ENCODE data around the gene PDGFB.
"Not testable (repeated sequence)": the region's sequence is repeated elsewhere in the genome, so short reads cannot be mapped to it uniquely, and the experiment has no call there.

The PDGFB gene

DNA sequence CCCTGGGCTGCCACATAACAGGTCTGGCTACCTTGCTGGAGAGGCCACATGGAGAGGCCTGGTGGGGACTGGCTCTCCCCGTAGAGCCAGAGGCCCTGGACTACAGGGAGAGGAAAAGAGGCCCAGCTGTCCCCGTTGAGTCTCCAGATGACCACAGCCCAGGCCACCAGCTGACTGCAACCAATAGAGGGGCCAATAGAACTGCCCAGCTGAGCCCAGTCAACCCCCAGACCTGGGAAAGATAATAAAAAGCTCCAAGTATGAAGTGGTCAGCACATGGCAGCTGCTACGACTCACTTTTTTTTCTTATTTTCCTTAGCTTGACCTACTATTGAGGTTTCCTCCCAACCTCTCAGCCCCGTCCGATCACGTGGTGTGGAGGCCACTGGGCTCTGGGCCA, 18.4 kb downstream of the PDGFB start:
- DNase-seq (ENCODE audit: low read depth): no peak

DNA sequence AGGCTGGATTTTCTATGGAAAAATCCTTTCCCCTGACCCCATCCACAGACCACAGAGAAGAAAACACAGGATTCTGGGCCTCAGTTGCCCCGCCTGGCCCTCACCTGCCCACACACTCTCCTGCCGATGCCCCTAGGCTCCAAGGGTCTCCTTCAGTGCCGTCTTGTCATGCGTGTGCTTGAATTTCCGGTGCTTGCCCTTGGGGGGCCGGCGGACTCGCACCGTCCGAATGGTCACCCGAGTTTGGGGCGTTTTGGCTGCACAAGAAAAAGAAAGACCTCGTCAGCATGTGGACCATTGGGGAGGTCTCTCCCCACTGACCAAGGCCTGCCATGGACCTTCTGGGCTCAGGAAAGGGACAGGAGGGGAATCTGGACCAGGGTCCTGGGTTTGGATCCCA, 19.2 kb downstream of the PDGFB start:
- DNase-seq (ENCODE audit: low read depth): no peak

DNA sequence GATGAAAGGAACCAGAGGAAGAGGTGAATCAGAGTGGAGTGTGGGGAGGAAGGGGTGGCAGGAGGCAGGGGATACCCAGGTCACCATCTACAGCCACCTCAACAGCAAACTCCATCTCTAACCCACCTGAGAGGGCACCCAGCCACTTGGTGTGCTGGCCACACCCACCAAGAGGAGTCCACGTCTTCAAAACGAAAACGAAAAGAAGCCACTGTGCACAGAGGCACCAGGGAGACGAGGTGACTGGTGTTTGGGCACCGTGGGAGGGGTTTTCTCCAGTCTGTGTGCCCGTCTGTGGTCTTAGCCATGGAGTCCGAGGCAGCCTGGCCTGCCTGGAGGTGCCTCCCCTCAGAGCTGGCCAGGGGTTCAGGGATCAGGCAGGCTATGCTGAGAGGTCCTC, 20.2 kb downstream of the PDGFB start:
- no peak for DNase-seq (ENCODE audit: low read depth)

DNA sequence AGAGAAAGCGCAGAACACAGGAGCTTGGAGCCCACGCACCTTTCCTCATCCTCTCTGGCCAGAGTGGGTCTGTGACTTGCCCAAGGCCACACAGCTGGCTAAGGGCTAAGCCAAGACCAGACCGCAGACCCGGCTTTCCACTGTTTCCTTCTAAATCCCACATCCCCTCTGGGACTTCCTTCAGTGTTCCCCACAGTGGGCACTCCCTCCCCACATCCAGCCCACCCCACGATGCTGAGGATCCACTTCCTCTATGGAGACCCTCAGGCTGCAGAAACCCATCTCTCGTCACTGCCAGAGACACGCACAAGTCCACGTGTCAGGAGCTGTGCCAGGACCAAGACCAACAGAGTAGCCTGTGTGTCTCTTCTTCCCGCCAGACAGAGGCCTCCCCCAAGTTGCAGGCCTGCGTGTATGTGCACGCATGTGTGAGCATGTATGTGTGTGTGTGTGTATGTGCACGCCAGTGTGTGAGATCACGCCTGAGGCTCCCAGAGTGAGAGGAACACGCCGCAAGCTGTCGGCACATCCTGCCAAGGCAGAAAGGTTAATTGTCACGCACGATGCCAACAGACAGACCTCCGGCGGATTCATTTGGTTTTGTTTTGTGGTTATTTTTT, 21.6 kb downstream of the PDGFB start:
- no peak for DNase-seq (ENCODE audit: low read depth)

DNA sequence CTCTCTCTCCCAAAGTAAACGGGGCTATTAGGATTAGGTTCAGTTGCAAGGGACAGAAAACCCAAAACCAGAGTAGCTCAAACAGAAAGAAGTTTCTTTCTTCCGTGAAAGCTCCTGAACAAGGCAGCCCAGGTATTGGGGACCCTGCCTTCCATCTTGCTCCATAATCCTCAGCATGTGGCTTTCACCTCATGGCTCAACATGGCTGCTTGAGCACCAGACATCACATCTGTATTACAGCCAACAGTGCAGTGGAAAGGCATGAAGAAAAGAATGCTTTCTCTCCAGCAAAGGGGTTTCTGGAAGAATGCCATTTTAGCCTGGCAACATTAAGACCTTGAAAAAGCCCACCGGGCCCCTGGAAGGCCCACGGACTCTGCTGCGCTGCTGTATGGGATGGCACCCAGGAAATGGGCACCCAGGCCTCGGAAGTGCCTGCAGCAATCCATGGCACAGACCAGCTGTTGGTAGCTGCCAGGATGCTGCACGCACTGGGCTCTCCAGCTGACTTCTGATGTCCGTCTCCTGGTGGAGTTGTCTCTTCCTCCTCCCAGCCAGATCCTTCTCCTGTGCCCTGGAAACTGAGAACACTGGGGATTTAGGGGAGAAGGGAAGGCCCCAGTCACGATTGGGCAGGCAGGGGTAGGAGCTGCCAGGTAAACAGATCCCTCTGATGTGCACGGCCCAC, 22.6 kb downstream of the PDGFB start:
- no peak for DNase-seq (ENCODE audit: low read depth)

DNA sequence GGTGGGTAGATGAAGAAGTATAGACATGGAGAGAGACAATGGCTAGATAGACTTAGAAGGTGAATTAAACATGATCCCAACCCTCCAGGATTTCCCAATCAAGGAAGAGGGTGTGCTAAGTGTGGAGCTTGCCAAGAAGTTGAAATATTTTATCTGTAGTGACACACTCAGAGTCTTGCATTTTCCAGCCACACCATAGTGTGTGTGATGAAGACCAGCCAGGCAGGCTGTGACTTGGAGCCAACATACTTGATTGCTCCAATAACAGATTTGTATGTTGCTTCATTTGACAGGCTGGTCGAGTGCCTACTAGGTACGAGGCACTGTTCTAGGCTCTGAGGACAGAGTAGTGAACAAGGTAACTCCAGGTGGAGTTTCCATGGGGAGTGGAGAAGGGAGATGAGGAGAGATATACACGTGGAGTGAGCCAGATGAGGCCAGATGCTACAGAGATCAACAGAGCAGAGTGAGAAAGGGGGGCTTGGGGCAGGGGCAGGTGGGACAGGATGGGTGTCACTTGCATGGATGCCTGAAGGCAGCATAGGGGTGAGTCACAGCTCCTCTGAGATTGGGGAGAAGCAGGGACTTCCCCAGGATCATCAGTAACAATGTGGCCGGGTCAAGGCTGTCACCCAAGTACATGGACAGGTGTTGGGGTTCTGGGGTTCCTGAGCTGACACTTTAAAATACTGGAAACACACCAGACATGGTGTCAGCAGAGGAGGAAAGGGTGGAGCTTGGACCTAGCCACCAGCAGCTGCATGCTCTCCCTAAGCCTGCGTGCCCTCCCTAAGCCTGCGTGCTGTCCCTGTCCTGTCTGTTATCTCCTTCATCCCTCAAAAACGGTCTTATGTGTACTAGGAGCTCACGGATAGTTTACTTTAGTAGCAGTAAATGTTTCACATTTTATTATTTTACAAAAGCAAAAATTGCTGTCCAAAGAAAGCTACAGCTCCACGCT, 23.6 kb downstream of the PDGFB start:
- peak; percentile 21 for DNase-seq (ENCODE audit: low read depth)

DNA sequence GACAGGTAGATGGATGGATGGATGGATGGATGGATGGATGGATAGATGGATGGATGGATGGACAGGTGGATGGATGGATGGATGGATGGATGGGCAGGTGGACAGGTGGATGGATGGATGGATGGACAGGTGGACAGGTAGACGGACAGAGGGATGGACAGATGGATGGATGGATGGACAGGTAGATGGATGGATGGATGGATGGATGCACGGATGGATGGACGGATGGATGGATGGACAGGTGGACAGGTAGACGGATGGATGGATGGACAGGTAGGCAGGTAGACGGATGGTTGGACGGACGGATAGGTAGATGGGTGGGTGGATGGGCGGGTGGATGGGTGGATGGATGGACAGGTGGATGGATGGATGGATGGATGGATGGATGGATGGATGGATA, 24.3 kb downstream of the PDGFB start:
- DNase-seq (ENCODE audit: low read depth): no peak

DNA sequence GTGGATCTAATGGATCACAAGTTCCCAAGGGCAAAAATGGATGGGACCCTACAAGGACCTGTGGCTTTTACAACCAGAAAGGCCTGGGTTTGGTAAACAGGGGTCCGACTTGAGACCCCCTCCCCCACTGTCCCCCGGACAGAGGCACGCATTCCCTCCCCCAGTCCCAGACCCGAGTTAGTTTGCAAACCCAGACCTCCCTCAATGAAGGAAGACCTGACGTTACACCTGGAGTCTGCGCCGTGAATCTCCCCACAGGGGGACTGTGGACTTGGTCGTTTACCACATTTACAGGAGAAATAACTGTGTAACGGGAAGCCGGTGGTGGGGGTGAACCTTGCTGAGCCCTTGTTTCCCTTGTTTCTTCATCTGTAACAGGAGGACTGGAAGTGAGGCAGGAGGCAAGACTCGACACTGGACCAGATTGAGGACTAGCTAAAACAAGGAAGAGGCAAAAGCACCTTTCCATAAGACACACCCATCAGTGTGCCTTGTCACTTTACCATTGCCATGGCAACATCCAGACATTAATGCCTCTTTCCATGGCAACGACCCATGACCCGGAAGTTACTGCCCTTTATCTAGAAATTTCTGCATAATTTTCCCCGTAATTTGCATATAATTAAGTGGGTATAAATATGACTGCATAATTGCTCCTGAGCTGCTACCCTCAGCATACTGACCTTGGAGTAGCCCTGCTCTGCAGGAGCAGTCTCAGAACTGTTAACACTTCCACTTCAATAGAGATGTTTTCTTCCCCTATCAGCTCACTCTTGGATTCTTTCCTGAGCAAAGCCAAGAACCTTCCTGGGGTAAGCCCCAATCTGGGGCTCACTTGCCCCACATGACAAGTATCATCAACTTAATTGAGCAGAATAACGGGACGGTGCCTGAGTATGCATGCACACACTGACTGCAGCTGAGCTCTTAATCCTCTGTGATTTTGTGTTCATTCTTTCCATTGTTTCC, 25.4 kb downstream of the PDGFB start:
- no peak for DNase-seq (ENCODE audit: low read depth)

DNA sequence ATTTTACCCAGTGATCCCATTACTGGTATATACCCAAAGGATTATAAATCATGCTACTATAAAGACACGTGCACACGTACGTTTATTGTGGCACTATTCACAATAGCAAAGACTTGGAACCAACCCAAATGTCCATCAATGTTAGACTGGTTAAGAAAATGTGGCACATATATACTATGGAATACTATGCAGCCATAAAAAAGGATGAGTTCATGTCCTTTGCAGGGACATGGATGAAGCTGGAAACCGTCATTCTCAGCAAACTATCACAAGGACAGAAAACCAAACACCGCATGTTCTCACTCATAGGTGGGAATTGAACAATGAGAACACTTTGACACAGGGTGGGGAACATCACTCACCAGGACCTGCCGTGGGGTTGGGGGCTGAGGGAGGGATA, 26.4 kb downstream of the PDGFB start:
- DNase-seq (ENCODE audit: low read depth): not testable (repeated sequence)

DNA sequence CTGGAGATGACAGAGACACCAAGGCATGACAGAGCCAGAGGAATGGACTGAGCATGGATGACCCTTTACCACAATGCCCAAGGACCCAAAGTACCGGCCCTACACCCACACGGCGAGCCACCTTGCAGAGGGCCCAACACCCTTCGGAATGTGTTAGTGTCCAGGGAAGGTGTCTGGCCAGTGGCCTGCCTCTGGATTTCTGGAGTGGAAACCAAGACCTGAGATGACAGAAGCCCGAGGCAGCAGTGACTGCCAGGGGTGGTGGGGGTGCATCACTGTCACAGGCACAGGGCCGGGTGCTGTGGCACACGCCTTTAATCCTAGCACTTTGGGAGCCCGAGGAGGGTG, 28.7 kb downstream of the PDGFB start:
- no peak for DNase-seq (ENCODE audit: low read depth)

DNA sequence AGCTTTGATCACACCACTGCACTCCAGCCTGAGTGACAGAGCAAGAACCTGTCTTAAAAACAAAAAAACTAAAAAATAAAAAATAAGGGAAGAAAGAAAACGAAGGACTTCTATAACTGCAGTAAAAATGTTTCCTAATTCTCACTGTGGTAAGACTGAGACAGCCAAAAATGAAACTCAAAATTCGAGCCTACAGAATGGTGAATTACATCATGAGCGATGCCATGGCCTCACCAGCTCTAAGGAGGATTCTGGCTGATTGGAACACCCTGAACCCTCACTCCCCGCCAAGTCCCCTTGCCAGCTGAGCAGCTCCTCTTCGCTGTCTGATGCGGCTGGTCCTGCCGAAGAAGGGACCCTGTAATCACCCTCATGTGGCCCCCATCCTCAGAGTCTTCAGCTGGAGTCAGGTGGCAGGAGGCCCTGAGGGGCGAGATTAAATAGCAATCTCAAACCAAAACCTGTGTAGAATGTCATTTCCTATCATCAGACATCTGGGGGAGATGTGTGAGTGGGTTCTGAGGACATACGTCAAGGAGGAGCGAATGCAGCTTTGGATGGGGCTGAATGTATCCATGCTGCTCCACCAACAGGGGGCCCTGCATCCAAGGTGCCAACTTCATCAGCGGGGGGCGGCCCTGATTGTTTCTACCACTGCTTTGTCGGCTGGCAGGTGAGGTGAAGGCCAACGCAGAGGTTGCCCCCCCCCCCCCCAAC, 29.2 kb downstream of the PDGFB start:
- DNase-seq (ENCODE audit: low read depth): no peak

DNA sequence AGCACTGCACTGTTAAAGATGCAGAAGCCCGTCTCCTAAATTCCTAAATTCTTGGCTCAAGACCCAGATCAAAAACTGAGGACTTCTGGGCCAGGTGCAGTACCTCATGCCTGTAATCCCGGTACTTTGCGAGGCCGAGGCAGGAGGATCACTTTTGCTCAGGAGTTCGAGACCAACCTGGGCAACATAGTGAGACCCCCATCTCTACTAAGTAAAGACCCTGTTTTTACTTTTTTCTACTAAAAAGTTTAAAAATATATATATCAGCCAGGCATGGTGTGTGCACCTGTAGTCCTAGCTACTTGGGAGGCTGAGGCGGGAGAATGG, 29.7 kb downstream of the PDGFB start:
- DNase-seq (ENCODE audit: low read depth): no peak

DNA sequence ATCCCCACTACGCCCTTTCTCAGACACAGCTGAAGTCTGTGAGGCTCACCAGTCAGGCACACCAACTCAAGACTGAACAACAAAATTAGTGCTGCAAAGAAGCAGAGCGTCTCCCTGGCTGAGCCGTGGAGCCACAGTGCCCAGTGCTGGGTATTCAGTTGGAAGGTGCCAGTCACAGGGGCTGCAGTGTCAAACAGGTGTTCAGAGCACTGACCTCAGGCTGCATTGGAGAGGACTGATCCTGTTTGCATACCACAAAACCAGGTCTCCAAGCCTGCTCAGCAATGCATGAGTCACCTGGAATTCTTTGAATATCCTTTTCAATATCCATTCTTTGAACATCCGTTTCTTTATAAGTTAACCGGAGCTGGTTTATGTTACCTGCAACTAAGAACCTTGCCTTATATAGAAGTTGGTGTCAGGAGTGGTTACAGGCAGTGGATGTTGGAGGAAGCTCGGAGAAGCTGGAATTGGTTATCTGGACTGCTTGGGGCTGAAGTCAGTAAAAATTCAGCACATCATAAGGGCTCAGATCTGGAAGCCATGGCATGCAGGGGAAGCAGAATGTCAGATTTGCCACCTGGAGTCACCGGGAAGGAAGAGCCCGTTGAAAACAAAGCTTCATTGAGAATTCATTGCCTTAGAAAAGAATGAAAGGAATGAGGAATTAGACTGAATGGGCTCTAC, 30.3 kb downstream of the PDGFB start:
- no peak for DNase-seq (ENCODE audit: low read depth)

DNA sequence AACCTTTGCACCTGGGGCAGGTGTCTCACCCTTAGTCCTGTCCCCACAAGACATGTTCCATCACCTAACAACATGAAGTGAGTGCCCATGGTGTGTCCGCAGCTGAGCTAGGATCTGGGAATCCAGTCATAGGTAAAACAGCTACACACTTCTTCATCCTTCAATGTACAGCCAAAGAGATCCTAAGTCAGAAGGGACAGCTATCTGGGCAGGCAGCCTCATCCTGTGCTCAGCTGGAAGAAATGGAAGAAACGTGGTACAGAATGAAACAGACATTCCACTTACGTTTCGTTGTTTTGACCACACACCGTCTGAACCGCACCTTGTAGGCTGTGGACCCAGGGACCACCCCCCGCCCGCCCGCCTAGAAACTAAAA, 30.8 kb downstream of the PDGFB start:
- no peak for DNase-seq (ENCODE audit: low read depth)

DNA sequence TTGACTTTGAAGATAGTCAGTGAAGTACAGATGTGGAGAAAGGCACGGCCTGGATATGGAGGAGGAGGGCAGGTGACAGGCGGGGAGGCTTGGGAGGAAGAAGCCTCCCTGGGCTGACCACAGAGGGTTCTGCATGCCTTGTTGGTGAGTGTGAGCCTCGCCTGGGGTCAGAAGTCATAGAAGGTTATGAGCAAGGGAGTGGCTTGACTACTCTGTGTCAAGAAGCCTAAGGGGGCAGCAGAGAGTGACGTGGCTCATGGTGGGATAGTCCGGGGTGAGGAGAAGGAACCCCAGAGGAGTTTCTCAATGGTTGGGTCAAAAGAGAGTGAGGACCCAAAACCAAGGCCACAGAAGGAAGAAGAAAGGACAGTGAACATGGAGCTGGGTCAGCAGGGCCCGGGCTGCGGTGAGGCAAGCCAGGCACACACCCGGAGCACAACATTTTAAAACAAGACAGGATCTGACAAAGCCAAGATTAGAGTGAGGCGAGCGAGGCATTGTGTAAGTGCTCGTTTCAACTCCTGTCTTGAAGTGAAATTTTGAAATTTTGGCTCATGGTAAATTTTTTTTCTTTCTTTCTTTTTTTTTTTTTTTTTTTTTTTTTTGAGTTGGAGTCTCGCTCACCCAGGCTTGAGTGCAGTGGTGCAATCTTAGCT, 31.9 kb downstream of the PDGFB start:
- DNase-seq (ENCODE audit: low read depth): no peak

DNA sequence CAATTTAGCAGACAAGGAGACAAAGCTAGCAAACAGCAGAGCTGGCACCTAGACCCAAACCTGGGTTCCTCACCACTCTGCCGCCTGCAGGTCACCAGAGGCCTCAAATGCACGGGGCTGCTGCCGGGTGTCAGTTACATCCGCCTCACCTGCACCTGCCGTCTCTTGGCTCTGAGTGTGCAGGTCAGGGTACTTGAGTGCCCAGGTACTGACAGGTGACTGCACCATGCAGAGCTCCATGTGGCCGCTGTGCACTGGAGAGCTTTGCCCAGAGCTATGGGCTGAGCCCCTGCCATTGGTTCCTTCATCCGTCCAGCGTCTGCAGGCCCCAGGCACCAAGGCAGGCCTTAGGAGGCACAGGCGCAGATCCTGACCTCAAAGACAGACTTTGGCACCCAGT, 35.0 kb downstream of the PDGFB start:
- no peak for DNase-seq (ENCODE audit: low read depth)

DNA sequence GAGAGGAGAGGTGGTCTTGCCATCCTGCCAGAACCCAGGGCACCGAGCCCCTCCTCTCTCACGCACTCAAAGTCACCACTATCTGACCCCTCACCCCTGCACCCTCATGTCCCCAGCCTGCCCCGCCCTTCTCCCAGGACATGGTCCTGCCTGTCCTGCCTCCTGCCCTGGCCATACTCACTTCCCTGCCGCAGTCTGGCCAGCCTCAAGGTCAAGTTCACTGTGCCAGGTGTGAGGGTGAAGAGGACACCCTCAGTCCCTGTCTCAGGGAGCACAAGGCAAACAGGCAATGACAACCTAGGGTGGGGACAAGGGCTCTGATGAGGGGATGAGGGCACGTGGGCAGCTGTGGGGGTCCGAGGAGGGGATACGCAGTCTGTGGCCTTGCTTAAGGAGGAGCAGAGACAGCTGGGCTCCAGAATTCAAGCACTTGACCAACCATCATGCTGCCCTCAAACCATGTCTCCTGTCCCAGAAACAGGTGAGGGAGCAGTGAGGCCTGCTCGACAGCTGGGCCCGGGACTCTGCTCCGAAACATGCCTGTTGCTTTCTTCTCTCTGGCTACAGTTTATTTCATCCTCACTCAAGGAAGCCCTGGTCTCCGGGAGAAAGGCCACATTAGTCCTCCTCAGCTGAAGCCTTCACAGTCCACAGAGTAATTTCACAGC, 36.6 kb downstream of the PDGFB start:
- DNase-seq (ENCODE audit: low read depth): no peak

DNA sequence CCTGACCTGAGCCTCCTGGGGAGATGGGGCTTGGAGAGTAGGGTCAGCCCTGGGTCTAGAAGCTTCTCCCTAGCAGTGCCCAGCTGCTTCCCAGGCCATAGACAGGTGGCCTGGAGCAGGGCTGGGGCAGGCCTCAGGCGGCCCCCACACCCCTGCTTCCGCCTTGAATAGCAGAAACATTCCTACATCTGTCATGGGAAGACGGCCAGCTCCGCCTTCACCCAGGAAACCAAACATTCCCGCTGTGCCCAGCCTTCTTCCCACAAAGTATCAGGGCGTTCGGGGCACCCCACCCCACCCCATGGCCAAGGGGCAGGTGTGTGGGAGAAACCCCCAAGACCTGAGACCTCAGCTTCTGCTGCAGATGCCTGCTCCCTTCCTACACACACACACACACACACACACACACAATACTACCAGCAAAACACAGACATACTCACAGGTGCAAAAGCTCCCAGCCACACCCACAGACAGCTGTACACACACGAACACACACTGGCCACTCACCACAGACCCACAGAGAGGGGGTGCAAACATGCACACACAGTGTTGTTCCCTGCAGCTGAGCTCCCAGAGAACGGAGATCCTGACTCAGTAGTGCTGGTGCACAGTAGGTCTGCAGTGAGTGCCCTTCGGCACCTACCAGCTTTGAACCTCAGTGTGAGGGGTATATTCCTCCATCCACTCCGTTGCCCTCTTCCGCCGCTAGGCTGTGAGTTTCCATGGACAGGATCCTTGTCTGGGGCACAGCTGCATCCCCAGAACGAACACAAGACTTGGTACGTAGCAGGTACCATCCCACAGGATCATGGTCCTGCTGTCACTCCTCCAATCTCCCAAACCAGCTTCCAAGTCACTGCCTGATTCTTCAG, 37.4 kb downstream of the PDGFB start:
- no peak for DNase-seq (ENCODE audit: low read depth)

DNA sequence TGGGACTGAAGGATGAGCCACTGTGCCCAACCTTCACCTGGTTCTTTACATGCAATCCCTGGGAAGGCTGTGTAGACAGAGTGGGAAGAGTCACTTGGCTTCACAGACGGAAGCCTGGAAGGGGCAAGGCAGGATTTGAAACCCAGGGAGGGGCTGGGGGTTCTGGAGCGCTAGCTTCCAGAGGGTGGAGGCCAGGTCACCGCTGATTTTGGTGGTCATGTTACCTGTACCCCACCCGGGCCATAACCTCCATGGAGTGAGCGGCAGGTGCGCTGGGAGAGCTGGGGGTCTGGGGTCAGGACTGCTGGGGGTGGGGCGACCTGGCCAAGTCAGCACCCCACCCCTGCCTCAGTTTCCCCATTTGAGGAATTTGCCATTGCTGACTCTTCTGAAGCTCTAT, 38.3 kb downstream of the PDGFB start:
- no peak for DNase-seq (ENCODE audit: low read depth)

All from GM04503 (cell line).